ENCODE measurements around the gene PRDM9. TPM values are rescaled to one million over a fixed set of nuclear protein-coding genes. Genes with fewer than 3 reads are reported as not detected.

The PRDM9 gene
- total RNA-seq, result not detected in 2 replicates

GRCh38 chr5:23507278-23507685, at the start of gene PRDM9:
Gene PRDM9, plus strand, starts transcription at chr5:23507609. Its CDS starts 1,425 bp downstream, at chr5:23509034.

Measured in uterine smooth muscle cell (primary cell).